Kidney (tissue), 14 donors: Measurements from ENCODE around the gene GUCY2C. TPM values are rescaled to one million over a fixed set of nuclear protein-coding genes. Genes with fewer than 3 reads are reported as not detected.
A peak's percentile ranks its signal among the peaks of the same experiment; 100 is the strongest.

Experiments
- DNase-seq, 5 donors: peaks; one replicate each; pipeline ENCODE4 v3.0.0-alpha.2; 2013 to 2020
- FAIRE-seq: peaks from 2 replicates; lab custom pipeline; 2012; peaks lifted over from hg19 to GRCh38; lab: Jason Lieb, UNC
- H3K27ac ChIP-seq, 2 donors: one replicate each; pipeline ENCODE4 v1.7.0; 2013; ENCODE audit warnings: low read depth in 2 of 2, low read length in 2 of 2, inconsistent platforms in 1 of 2
- H3K27me3 ChIP-seq: one replicate; pipeline ENCODE4 v1.7.1; 2013; ENCODE audit warnings: low read length, inconsistent platforms; ENCODE audit not compliant: control insufficient read depth, insufficient read depth
- H3K36me3 ChIP-seq, 3 donors: one replicate each; pipeline versions ENCODE4 v1.7.0 to v1.7.1; 2013; ENCODE audit warnings: low read length in 3 of 3, control low read depth in 1 of 3, inconsistent platforms in 1 of 3; ENCODE audit not compliant: insufficient read depth in 3 of 3, control insufficient read depth in 2 of 3
- H3K4me1 ChIP-seq, 3 donors: one replicate each; pipeline versions ENCODE4 v1.7.0 to v1.7.1; 2013; ENCODE audit warnings: low read length in 3 of 3, inconsistent platforms in 1 of 3, low read depth in 1 of 3; ENCODE audit not compliant: control insufficient read depth in 2 of 3, insufficient read depth in 2 of 3
- H3K4me3 ChIP-seq, 3 donors: one replicate each; pipeline versions ENCODE4 v1.7.0 to v1.8.1; 2013; ENCODE audit warnings: low read length in 3 of 3, control low read depth in 1 of 3, inconsistent platforms in 1 of 3
- H3K9ac ChIP-seq, 3 donors: one replicate each; pipeline versions ENCODE4 v1.7.0 to v1.7.1; 2013; ENCODE audit warnings: low read length in 3 of 3, control low read depth in 1 of 3, inconsistent platforms in 1 of 3
- H3K9me3 ChIP-seq, 3 donors: one replicate each; pipeline versions ENCODE4 v1.7.0 to v1.7.1; 2013; ENCODE audit warnings: low read length in 3 of 3, control low read depth in 1 of 3, inconsistent platforms in 1 of 3; ENCODE audit not compliant: control insufficient read depth in 2 of 3, insufficient read depth in 1 of 3
- intact Hi-C: fragments of 100-400 bp; cut with DNase I; formaldehyde crosslinking; loops from one replicate; pipeline ENCODE4 v1.11.1; 2022
- polyA plus RNA-seq: library from polyadenylated mRNA; stranded (reverse); fragments of 350-450 nt; fragmentation: Illumina TruSeq; extraction: RNeasy Lipid Tissue Mini Kit (QIAGEN cat#74804); gene quantifications from one replicate; pipeline ENCODE4 v1.2.3, GENCODE V29; 2014; ENCODE audit warnings: low read depth, low replicate concordance; ENCODE audit not compliant: insufficient read depth
- total RNA-seq: library from RNA; stranded (reverse); fragmentation: NEBNext Ultra II Directional; extraction: Animal tissue kit (Norgen Biotek cat#: 25700); gene quantifications from one replicate; pipeline ENCODE4 v1.2.1, GENCODE V29; 2021
- TF ChIP-seq, protein P1 (sequence below): IDR thresholded peaks from 3 replicates; pipeline ENCODE4 v1.5.1; 2012; ENCODE audit warnings: mild to moderate bottlenecking, moderate library complexity, borderline replicate concordance; ENCODE audit not compliant: insufficient read depth; ENCODE audit errors: extremely low read depth
- donor health status: control.
- donor health status: control.
- donor health status: control.
- donor health status: control.
- donor health status: control.
- donor health status: DM: yes; HTN: yes; CAD: no.
- donor health status: Normal renal cell carcinoma (clear cell type).

The GUCY2C gene
- total and polyA plus RNA-seq, 2 donors from 2014 or later: not detected

DNA sequence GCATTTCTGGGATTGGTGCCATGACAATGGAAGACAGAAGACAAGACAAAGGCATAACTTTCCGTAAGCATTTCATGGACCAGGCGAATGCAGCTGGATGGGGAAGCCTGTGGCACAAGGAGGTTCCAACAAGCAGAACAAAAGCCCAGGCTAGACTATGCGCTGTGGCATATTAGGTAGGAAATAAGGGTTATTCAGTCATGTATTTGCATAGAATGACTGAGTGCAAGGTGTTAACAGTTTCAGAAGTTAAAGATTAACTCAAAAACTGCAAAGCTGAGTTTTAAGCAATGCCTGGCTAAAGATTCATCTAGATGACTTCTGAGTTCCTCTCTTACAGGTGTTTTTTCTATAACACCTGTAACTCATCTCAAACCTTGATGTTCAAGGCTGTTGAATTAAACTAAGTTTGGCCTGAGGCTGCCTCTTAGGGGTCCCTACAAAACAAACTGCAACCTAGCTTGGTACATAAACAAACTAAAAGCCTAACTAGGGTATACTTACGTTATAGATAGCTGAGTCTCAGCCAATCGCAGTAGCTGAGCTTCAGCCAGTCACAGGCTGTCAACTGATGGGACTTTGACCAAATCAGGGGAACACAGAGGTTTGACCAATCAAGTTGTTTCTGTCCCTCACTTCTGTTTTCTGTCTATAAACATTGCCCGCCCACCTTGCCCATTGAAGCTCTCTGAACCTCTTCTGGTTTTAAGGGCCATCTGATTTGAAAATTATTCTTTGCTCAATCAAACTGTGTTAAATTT, 76.5 kb downstream of the GUCY2C start:
- H3K27ac ChIP-seq: peak overlapping the region; percentile 5 to 21

DNA sequence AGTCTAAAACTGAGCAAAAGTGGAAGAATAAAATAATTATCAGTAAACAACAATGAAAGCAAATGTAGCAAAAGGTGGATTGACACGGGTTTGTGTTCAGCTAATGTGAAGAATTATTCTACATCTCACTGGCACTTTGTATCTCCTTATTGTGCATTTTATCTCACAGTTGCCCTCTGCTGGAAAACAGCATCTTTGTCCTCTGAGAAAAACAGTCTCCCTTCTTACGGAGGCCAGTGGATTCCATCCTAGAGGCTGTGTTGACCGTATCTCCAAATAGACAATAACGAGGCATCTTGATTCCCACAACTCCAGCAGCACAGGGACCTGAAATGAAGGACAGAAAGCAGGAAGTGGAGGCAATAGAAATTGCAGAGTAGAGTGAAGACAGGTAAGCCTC, 77.4 kb downstream of the GUCY2C start:
- Histone ChIP-seq H3K36me3 (no peaks in the 10 kb centered on the region), H3K4me3 (no peak overlapping the region), H3K9ac (no peak overlapping the region), H3K27me3 (no peaks in the 10 kb centered on the region), H3K27ac (no peak overlapping the region), H3K9me3 (no peaks in the 10 kb centered on the region), H3K4me1 (peaks cover 0 to 21% (median 4%) of the 10 kb centered on the region in 3 donors)
- DNase-seq (peak in 2 of 5 donors; percentile 27 to 50), FAIRE-seq (no peak)
- TF ChIP-seq, protein P1, sequence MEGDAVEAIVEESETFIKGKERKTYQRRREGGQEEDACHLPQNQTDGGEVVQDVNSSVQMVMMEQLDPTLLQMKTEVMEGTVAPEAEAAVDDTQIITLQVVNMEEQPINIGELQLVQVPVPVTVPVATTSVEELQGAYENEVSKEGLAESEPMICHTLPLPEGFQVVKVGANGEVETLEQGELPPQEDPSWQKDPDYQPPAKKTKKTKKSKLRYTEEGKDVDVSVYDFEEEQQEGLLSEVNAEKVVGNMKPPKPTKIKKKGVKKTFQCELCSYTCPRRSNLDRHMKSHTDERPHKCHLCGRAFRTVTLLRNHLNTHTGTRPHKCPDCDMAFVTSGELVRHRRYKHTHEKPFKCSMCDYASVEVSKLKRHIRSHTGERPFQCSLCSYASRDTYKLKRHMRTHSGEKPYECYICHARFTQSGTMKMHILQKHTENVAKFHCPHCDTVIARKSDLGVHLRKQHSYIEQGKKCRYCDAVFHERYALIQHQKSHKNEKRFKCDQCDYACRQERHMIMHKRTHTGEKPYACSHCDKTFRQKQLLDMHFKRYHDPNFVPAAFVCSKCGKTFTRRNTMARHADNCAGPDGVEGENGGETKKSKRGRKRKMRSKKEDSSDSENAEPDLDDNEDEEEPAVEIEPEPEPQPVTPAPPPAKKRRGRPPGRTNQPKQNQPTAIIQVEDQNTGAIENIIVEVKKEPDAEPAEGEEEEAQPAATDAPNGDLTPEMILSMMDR: peak; percentile 30
- intact Hi-C loops: loop anchor here (10.0 kb wide), 1 partner anchor 374 kb away; no protein-coding TSS in a partner anchor

More for the DNA sequence above, 76.5 kb downstream of the GUCY2C start:
- FAIRE-seq (peak; percentile 30), DNase-seq (peak in 2 of 5 donors; percentile 63 to 64)
- Histone ChIP-seq H3K4me1 (peaks cover 0 to 21% (median 4%) of the 10 kb centered on the region in 3 donors), H3K9me3 (no peaks in the 10 kb centered on the region), H3K9ac (no peak overlapping the region), H3K4me3 (no peak overlapping the region), H3K36me3 (no peaks in the 10 kb centered on the region), H3K27me3 (no peaks in the 10 kb centered on the region)
- intact Hi-C loops: loop anchor here (10.0 kb wide), 1 partner anchor 375 kb away; no protein-coding TSS in a partner anchor
- TF ChIP-seq, protein P1: no peak

DNA sequence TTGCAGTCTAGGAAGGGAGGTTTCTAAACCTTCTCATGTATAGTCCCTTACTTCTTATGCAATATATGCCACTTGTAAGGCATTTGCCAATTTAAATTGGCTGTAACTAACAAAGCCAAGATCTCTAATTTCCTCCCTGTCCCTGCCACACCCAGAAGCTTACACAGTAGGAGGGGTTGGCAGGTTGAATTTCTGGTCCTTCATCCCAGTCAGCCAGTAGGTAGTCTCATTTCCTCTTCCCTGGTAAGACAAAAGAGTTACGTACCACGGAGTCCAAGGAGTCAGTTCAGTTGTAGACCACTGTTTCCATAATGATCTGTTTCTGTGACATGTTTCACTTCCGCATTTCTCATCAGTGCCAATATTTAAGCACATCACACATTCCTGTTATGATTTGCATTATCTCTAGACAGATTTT, 81.7 kb downstream of the GUCY2C start:
- TF ChIP-seq, protein P1: no peak

More for the DNA sequence above, 81.7 kb downstream of the GUCY2C start:
- Histone ChIP-seq H3K9me3 (no peaks in the 10 kb centered on the region), H3K36me3 (no peaks in the 10 kb centered on the region), H3K9ac (no peak overlapping the region), H3K4me3 (no peak overlapping the region), H3K27me3 (no peaks in the 10 kb centered on the region), H3K27ac (no peak overlapping the region), H3K4me1 (peaks cover 0 to 21% (median 3%) of the 10 kb centered on the region in 3 donors)
- FAIRE-seq (no peak), DNase-seq (no peak)
- intact Hi-C loops: loop anchor here (10.0 kb wide), 1 partner anchor 370 kb away; no protein-coding TSS in a partner anchor
